ENCODE measurements around the gene PHACTR4. TPM values are rescaled to one million over a fixed set of nuclear protein-coding genes. Genes with fewer than 3 reads are reported as not detected.

Gene PHACTR4
- total and polyA plus RNA-seq, 2 of the 13 experiments (the other 11 are each of a cell fraction or from before 2014, with no cell fraction given): 13.9 to 17.1 TPM

- no peak for FAIRE-seq
- TF ChIP-seq EP300 (IDR thresholded peaks at IDR 0.05; ENCODE audit: low read depth in 2 of 2, low read length in 2 of 2) (0 out of 4 replicates have a peak, but pooled peaks of 1 of the 2 experiments have one; percentile 6), EP300 (CRISPR knock-in tag; IDR thresholded peaks at IDR 0.05; ENCODE audit: borderline replicate concordance) (0 out of 2 replicates have a peak, but pooled peaks have one; percentile 18), NR2F2 (IDR thresholded peaks at IDR 0.05; ENCODE audit: borderline replicate concordance, low read depth) (peak; percentile 13; the same call in 1 of the 2 replicates), NFIC (IDR thresholded peaks at IDR 0.05; ENCODE audit: low read length) (no peak), ATF1 (CRISPR knock-in tag; IDR thresholded peaks at IDR 0.05) (no peak), TBX2 (CRISPR knock-in tag; IDR thresholded peaks at IDR 0.05; ENCODE audit: borderline replicate concordance) (peak; percentile 65; the same call in 1 of the 2 replicates), ZBTB20 (CRISPR knock-in tag; IDR thresholded peaks at IDR 0.05; ENCODE audit: borderline replicate concordance, low read depth) (no peak), ZSCAN21 (CRISPR knock-in tag; IDR thresholded peaks at IDR 0.05; ENCODE audit: borderline replicate concordance) (peak; percentile 53; the same call in 1 of the 2 replicates), AKAP8 (CRISPR knock-in tag; IDR thresholded peaks at IDR 0.05) (peak; percentile 60; the same call in 1 of the 2 replicates), CBX2 (IDR thresholded peaks at IDR 0.05; ENCODE audit: low read depth, low read length) (no peak), CBX2 (CRISPR knock-in tag; IDR thresholded peaks at IDR 0.05; ENCODE audit: low read depth) (no peak), BRF2 (CRISPR knock-in tag; IDR thresholded peaks at IDR 0.05) (no peak), POLR2A (IDR thresholded peaks at IDR 0.05; ENCODE audit: insufficient read depth in 1 of 2, low read depth in 2 of 2, low read length in 2 of 2) (peak; percentile 47 to 86; a peak in 3 of 4 replicates), ZNF337 (CRISPR knock-in tag; IDR thresholded peaks at IDR 0.05; ENCODE audit: borderline replicate concordance, low read depth) (no peak), GATAD1 (CRISPR knock-in tag; IDR thresholded peaks at IDR 0.05) (no peak), YY1 (IDR thresholded peaks at IDR 0.05; ENCODE audit: insufficient read depth, insufficient replicate concordance, low read depth, low read length) (peak; percentile 55), ZBTB39 (CRISPR knock-in tag; IDR thresholded peaks at IDR 0.05) (peak; percentile 58; the same call in 1 of the 2 replicates), ZNF772 (CRISPR knock-in tag; IDR thresholded peaks at IDR 0.05) (peak; percentile 79; the same call in 1 of the 2 replicates), ARHGAP35 (CRISPR knock-in tag; IDR thresholded peaks at IDR 0.05; ENCODE audit: borderline replicate concordance) (0 out of 2 replicates have a peak, but pooled peaks have one; percentile 32), FOXA3 (CRISPR knock-in tag; IDR thresholded peaks at IDR 0.05) (peak; percentile 61)
These were observed 148.6 kb downstream of the PHACTR4 start for GRCh38 chr1:28518000-28518744.

More at GRCh38 chr1:28518000-28518744, 148.6 kb downstream of the PHACTR4 start:
- peaks cover 31% of the 10 kb centered on the region for H3K4me1 ChIP-seq (ENCODE audit: insufficient read depth, low read length)
- ChIA-PET POLR2A (interaction anchor here (0.8 to 2.0 kb wide), 6 partner anchors 9 to 125 kb away, joined by 3 to 7 read pairs (median 6); partner anchors contain the start of gene TRNAU1AP), CTCF (ENCODE audit: low intra/inter-chr PET ratio, low total read pairs) (interaction anchor here (1.7 kb wide), 2 partner anchors 82 to 85 kb away, joined by 7 to 27 read pairs; no protein-coding TSS in a partner anchor)
- peak overlapping the region; percentile 66 to 85 (median 75) for H3K4me3 ChIP-seq (replicated peaks in 1 of 3; ENCODE audit: insufficient read depth in 1 of 3, low read depth in 2 of 3, low read length in 3 of 3)
- H3K36me3 ChIP-seq (replicated peaks in 1 of 2; ENCODE audit: control insufficient read depth in 1 of 2, insufficient read depth in 2 of 2, low read length in 2 of 2): peaks cover 0 to 5% of the 10 kb centered on the region in 2 experiments; a peak in 2 of 5 replicates
- BruUV-seq (replicated peaks): TSS peak; percentile 81
- H3K9me3 ChIP-seq (ENCODE audit: low read length): no peaks in the 10 kb centered on the region
- 2% methylated on average over 15 of the region's 92 CpGs for WGBS (ENCODE audit: low lambda C conversion rate)
- peak overlapping the region; percentile 90 for H3K9ac ChIP-seq (ENCODE audit: insufficient read depth, low read depth, low read length)
- peaks cover 29% of the 10 kb centered on the region for H4K20me1 ChIP-seq (ENCODE audit: insufficient read depth, low read length)
- H3K4me2 ChIP-seq (ENCODE audit: low read depth, low read length): peak overlapping the region; percentile 97
- peaks cover 36% of the 10 kb centered on the region for H3K79me2 ChIP-seq (ENCODE audit: insufficient read depth, low read length)
- intact Hi-C loops (cut with micrococcal nuclease; ENCODE audit: unreplicated experiment): loop anchor here (1.0 to 10.0 kb wide), 3 partner anchors 84 to 357 kb away; no protein-coding TSS in a partner anchor
- in situ Hi-C loops (cut with HindIII; ENCODE audit: extremely low pct_ligation_motif_present, low pct_unique_long_range_greater_than_20kb): loop anchor here (5.0 kb wide), 1 partner anchor 84 kb away; no protein-coding TSS in a partner anchor
- H3K27ac ChIP-seq (ENCODE audit: extremely low read length, insufficient read depth, low read length): peak overlapping the region; percentile 91
- DNase-seq (ENCODE audit: low spot score): peak; percentile 76
- H3K27me3 ChIP-seq (ENCODE audit: control insufficient read depth in 1 of 2, insufficient read depth in 2 of 2, low read length in 2 of 2): no peaks in the 10 kb centered on the region
- no peak overlapping the region for H2AFZ ChIP-seq (ENCODE audit: low read length)
- peak; percentile 45 for ATAC-seq
